IPS-11a (cell line): Measurements from ENCODE around the gene SMU1.

ENCODE experiments used
- H3K4me3 ChIP-seq: one replicate; pipeline ENCODE4 v1.5.1; 2013; ENCODE audit warnings: low read depth, low read length, control low read depth

The SMU1 gene

GRCh38 chr9:33046061-33046460, 30.4 kb downstream of the SMU1 start:
- no peak overlapping the region for H3K4me3 ChIP-seq

DNA sequence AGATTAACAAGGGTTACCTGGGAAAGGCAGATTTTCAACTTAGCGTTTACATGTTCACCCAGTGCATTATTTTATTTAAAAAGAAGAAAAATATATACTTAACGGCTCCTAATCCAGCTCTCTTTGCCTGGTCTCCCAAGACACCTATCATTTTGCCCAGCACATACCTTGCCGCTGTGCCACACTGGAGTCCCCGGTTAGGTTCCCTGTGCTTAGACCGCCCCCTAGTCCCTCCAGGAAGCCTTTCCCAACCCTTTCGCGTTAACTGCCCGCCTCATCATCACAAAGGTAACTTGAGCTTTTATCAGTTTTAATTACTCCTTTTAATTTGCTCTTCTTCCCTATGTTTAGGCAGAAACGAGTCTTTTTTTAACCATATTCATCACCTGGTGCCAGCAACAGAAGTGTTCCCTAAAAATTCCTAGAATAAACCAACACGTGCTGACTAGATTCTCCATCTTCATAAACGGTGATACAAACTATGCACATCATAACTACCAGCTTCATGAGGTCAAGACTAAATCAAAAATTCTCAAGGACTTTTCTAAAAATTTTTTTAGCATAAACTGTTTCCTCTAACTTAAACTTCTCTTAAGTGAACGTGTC, 31.7 kb downstream of the SMU1 start:
- peak overlapping the region; percentile 20 for H3K4me3 ChIP-seq

DNA sequence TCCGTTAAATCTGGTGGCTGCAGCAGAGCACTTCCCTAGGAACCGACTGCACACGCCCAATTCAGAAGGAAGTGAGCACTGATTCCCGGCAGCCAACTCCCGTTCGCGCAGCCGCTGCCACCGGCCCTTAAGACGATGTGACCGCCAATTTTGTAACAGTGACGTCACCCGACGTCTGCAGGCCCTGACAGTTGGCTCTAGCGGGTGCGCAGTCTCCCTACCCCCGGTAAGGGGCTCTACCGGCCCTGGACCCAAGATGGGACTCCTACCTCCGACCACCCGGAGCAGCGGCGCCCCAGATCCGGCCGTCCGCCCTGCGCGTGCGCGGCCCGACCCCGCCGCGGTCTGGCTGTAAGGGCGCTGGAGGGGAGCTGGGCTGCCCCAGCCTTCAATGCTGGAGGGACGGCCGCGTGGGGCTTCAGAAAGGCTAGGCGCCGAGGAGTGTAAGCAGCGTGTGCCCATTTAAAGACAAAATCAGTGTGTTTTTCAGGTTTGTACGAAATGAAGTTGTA, 32.3 kb downstream of the SMU1 start:
- H3K4me3 ChIP-seq: peak overlapping the region; percentile 45

DNA sequence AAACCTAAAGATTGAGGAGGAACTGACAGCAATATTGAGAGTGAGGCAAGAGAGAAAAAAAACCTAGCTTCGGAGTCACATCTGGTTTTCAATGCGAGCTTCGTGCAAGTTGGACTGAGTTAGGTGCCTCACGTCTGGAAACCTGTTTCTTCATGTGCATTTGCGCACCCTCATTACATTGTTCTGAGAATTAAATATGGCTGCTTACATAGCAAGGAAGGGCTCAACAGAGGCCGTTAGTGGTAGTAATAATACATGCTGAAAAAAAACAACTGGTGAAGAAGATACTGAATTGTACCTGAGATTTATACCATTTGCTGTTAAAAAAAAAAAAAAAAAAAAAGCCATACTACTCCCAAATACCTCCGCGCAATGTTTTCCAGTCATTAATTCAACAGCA, 32.8 kb downstream of the SMU1 start:
- H3K4me3 ChIP-seq: peak overlapping the region; percentile 45

DNA sequence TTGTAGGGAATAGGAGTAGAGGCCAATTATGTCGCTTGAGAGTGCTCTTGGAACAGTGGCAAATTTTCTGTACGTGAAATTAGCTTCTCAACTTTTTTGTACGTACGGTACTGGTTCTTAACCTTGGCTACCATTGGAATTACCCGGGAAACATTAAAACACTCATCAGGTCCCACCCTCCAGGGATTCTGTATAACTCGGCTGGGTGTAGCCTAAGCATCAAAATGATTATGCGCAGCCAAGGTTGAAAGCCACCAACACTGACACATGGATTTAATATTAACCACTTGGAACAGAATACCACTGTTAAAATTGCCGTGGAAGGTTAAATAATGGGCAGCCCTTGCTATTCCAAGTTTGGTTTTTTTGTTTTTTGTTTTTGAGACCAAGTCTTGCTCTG, 34.0 kb downstream of the SMU1 start:
- H3K4me3 ChIP-seq: no peak overlapping the region

DNA sequence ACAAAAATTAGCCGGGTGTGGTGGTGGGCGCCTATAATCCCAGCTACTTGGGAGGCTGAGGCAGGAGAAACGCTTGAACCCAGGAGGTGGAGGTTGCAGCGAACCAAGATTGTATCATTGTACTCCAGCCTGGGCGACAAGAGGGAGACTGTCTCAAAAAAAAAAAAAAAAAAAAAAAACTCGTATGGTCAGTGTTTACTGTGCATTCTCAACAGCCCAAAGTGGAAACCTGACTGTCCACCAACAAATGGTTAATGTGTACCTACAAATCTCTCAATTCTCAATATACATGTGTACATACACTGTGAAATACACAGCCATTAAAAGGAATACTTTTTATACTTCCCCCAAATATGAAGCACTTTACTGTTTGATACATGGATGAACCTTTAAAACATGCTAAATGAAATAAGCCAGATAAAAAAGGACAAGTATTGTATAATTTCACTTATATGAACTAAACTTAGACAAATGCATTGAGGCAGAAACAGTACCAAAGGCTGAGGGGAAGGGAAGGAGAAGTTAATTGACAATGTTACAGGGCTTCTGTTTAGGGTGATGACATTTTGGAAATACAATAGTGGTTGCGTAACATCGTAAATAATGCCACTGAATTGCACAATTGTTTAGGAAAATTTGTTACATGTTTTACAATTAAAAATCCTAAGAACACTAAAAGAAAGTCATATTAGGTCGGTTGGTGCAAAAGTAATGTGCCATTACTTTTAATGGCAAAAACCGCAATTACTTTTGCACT, 34.9 kb downstream of the SMU1 start:
- no peak overlapping the region for H3K4me3 ChIP-seq

DNA sequence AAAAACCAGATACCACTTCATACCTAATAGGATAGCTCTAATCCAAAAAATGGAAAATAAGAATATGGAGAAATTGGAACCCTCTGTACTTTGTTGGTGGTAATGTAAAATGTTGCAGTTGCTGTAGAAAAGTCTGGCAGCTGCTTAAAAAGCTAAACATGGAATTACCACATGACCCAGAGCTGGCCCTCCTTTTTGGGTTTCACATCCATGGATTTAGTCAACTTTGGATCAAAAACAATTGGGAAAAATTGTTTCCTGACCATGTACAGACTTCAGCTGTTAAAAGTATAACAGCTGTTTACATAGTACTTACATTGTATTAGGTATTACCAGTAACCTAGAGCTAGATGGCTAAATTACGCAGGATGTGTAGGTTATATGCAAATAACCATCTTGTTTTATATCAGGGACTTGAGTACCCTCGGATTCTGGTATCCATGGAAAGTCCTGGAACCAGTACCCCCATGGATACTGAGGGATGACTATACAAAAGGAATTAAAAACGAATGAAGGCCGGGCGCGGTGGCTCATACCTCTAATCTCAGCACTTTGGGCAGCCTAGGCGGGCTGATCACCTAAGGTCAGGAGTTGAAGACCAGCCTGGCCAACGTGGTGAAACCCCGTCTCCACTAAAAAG, 35.6 kb downstream of the SMU1 start:
- H3K4me3 ChIP-seq: no peak overlapping the region

- no peak overlapping the region for H3K4me3 ChIP-seq
These were observed 43.6 kb downstream of the SMU1 start for GRCh38 chr9:33032865-33033264.

- no peak overlapping the region for H3K4me3 ChIP-seq
These were observed 44.2 kb downstream of the SMU1 start for GRCh38 chr9:33032292-33032691.

DNA sequence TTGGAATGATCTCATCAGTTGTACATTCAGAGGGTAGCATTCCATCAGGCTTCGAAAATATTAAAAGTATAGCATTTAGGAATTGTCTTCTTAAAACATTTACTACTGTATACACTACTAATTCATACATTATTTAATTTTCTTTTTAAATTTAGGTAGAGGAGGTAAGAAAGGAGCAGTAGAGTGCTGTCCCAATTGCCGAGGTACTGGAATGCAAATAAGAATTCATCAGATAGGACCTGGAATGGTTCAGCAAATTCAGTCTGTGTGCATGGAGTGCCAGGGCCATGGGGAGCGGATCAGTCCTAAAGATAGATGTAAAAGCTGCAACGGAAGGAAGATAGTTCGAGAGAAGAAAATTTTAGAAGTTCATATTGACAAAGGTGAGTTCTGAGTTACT, 46.2 kb downstream of the SMU1 start:
- H3K4me3 ChIP-seq: no peak overlapping the region

DNA sequence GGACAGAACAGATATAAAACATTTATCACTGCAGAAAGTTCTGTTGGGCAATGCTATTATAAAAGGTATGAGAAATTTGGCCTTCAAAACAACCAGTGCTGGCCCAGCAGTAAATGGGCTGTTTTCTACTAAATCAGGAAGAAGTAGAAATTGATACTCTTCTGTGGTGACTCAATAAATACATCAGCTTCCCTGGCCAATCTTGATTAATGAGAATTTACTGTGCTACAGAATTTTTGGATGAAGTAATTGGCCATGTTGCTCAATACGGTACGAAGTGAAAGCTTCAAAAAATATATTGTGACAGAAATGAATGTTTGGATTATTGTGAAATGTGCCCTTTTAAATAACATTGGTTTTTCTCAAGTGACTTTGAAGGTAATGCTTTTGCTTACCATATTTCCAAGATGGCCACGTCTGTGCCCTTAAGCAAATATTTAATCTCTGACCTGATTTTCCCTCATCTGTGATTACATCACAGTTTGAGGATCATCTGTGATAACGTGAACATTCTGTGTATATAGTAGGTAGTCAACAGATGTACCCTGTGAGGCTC, 47.2 kb downstream of the SMU1 start:
- no peak overlapping the region for H3K4me3 ChIP-seq

DNA sequence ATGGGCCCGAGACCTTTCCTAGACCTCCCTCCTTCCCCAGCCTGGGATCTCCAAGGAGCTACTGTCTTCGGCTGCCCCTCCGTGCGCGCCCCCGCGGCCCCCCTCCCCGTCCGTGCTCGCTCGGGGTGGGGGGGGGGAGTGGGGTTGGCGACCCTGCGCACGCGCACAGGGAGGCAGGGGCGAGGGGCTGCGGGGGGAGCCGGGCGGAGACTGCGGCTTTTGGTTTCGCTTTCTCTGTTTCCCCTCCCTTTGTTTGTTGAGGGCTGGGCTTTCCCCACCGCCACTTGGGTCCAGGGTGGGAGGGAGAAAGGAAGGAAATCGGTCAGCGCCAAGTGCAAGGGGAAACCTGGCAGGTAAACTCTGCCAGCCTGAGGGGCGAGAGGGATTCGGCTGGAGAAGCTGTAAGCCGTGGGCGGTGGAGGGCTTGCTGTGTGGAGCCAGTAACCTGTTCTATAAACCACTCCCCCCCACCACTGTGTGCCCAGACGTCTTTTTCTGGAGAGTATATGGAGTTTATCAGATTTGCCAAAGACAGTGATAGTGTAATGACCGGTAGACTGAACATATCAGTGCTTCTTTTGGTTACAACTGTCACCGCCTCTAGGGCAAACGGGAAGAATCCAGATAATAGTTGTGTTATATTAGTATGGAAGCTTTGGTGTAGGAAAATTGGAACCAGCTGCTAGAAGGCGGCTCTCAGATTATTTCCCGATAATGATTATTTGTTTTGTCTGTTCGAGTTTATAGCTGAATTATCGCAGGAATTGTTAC, 50.7 kb downstream of the SMU1 start:
- H3K4me3 ChIP-seq: peak overlapping the region; percentile 94

DNA sequence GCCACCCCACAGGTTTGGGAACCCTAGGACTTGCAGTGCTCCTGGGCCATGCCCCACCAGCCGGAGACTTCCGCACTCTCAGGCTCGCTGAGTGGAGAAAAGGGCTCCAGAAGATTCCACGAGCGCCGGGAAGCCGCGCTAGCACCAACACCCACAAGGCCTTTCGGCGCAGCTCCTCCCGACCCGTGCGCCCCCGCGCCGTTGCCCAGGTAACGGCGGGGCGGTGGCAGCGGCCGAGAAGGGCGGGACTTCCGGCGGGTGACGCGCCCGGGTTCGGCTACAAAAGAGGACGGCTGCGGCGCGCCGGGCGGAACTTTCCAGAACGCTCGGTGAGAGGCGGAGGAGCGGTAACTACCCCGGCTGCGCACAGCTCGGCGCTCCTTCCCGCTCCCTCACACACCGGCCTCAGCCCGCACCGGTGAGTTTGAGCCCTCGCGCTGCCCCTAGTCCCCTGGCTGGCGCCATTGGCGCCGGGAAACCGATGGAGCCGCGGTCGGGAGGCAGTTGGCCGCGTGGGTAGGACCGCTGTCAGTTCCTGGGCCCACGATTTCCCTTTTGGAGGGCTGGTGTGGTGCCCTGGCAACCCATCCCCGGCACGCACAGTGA, 51.4 kb downstream of the SMU1 start, which contains the start of gene DNAJA1:
Gene DNAJA1, plus strand, starts transcription at position 308 of the 606 bp plus-strand sequence. CDS start 1,212 bp downstream, outside the sequence.
- H3K4me3 ChIP-seq: peak within 1 kb of the TSS; percentile 94

GRCh38 chr9:33024126-33024965, 52.1 kb downstream of the SMU1 start:
- peak overlapping the region; percentile 94 for H3K4me3 ChIP-seq

DNA sequence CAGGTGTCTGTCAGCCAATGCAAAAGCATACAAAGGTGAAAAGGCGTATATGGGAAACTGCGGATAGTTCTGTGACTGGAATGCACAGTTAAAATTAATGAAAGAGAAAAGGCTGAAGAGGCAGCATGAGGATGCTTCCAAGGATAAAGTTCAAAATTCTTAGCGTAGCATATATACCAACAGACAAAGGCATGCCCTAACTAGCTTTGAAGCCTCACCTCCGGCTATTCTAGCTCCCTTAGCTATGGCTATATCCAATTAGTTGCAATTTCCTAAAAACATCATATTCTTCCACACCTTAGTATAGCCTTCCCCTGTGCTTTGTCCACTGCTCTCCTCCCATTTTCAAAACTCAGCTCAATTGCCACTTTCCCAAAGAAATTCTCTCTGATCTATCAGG, 52.8 kb downstream of the SMU1 start:
- H3K4me3 ChIP-seq: peak overlapping the region; percentile 94

GRCh38 chr9:33022755-33023154, 53.7 kb downstream of the SMU1 start:
- no peak overlapping the region for H3K4me3 ChIP-seq

GRCh38 chr9:33022303-33022702, 54.2 kb downstream of the SMU1 start:
- H3K4me3 ChIP-seq: no peak overlapping the region

- no peak overlapping the region for H3K4me3 ChIP-seq
These were observed 56.7 kb downstream of the SMU1 start for GRCh38 chr9:33019797-33020196.

GRCh38 chr9:33017283-33018041, 59.0 kb downstream of the SMU1 start:
- H3K4me3 ChIP-seq: no peak overlapping the region
